K562 (cell line): Measurements from ENCODE around the gene TTLL11. TPM values are rescaled to one million over a fixed set of nuclear protein-coding genes. Genes with fewer than 3 reads are reported as not detected.

ENCODE experiments used
- ATAC-seq: fragments of 200-7000 bp; cut with Tn5 transposase; 3 replicates; pipeline ENCODE4 v1.9.1; 2020; ENCODE audit warnings: moderate library complexity
- BruUV-seq: library from RNA; stranded (reverse); fragments of 400-500 nt; replicated peaks from 2 replicates; lab custom pipeline; 2021; lab: Mats Ljungman, UMichigan
- CTCF ChIA-PET: fragments of 300-600 bp; formaldehyde crosslinking; extraction: SDS; loops from one replicate; lab custom pipeline; 2021; ENCODE audit warnings: low intra/inter-chr PET ratio; lab: Yijun Ruan, JAX
- POLR2A ChIA-PET: fragments of 300-600, 350-650 bp; sonication (Branson Sonifier 250); formaldehyde crosslinking; extraction: SDS; loops from one replicate; lab custom pipeline; 2021; ENCODE audit warnings: antibody characterized with exemption, inconsistent platforms; lab: Yijun Ruan, JAX
- DNase-seq, 4 experiments: peaks; one replicate each; pipeline versions ENCODE4 v3.0.0 to v3.0.0-alpha.2; 2011 to 2018; ENCODE audit warnings: low spot score in 3 of 4, mixed read lengths in 3 of 4; ENCODE audit errors: extremely low read depth in 1 of 4
- FAIRE-seq: peaks from 2 replicates; lab custom pipeline; 2011; peaks lifted over from hg19 to GRCh38; lab: Jason Lieb, UNC
- H2AFZ ChIP-seq: 2 replicates; pipeline ENCODE4 v1.6.0; 2011; ENCODE audit warnings: low read depth, low read length, control low read depth, inconsistent platforms
- H3K27ac ChIP-seq: fragments of 200-600 bp; 3 replicates; pipeline ENCODE4 v1.8.0; 2011; ENCODE audit warnings: low read depth, mild to moderate bottlenecking, control low read depth, inconsistent platforms, low read length, moderate library complexity, mixed read lengths; ENCODE audit errors: extremely low read depth
- H3K27me3 ChIP-seq, 2 experiments: fragments of 300-600 bp in 1 of 2; 2 replicates in 1 of 2; 3 replicates in 1 of 2; pipeline versions ENCODE4 v1.6.0 to v1.8.0; 2011; ENCODE audit warnings: inconsistent platforms in 2 of 2, low read length in 2 of 2, mild to moderate bottlenecking in 1 of 2, mixed read lengths in 1 of 2, moderate library complexity in 1 of 2; ENCODE audit not compliant: control insufficient read depth in 2 of 2, insufficient read depth in 2 of 2
- H3K36me3 ChIP-seq: fragments of 300-600 bp; 3 replicates; pipeline ENCODE4 v1.8.0; 2011; ENCODE audit warnings: mild to moderate bottlenecking, low read length, inconsistent platforms; ENCODE audit not compliant: control insufficient read depth, insufficient read depth
- H3K4me1 ChIP-seq, 2 experiments: fragments of 200-600 bp in 1 of 2; replicated peaks in 1 of 2; 2 replicates in 1 of 2; 3 replicates in 1 of 2; pipeline versions ENCODE4 v1.5.1 to v1.8.0; 2011; ENCODE audit warnings: inconsistent platforms in 2 of 2, low read length in 2 of 2, mild to moderate bottlenecking in 1 of 2, mixed read lengths in 1 of 2, moderate library complexity in 1 of 2; ENCODE audit not compliant: control insufficient read depth in 2 of 2, insufficient read depth in 2 of 2
- H3K4me2 ChIP-seq: 2 replicates; pipeline ENCODE4 v1.6.1; 2011; ENCODE audit warnings: low read length, control low read depth, inconsistent platforms, mixed read lengths; ENCODE audit not compliant: insufficient read depth
- H3K4me3 ChIP-seq: fragments of 200-600 bp; sonication (generic), shearing (Covaris generic); 2 replicates; pipeline ENCODE4 v1.5.1; 2016; ENCODE audit warnings: control low read depth, inconsistent platforms
- H3K79me2 ChIP-seq: fragments of 200-600 bp; 3 replicates; pipeline ENCODE4 v1.8.0; 2011; ENCODE audit warnings: low read length, inconsistent platforms; ENCODE audit not compliant: control insufficient read depth, insufficient read depth
- H3K9ac ChIP-seq, 2 experiments: 2 replicates each; pipeline versions ENCODE4 v1.6.0 to v1.6.1; 2011; ENCODE audit warnings: low read depth in 2 of 2, low read length in 2 of 2, control low read depth in 1 of 2, inconsistent platforms in 1 of 2, mild to moderate bottlenecking in 1 of 2, mixed read lengths in 1 of 2; ENCODE audit not compliant: insufficient read depth in 1 of 2
- H3K9me1 ChIP-seq: one replicate; pipeline ENCODE4 v1.6.0; 2011; ENCODE audit warnings: inconsistent platforms, mild to moderate bottlenecking, low read length, moderate library complexity; ENCODE audit not compliant: control insufficient read depth, insufficient read depth
- H3K9me3 ChIP-seq: replicated peaks from 2 replicates; pipeline ENCODE4 v1.5.1; 2011; ENCODE audit warnings: low read depth, low read length, inconsistent platforms; ENCODE audit not compliant: control insufficient read depth, insufficient read depth
- H4K20me1 ChIP-seq: replicated peaks from 2 replicates; pipeline ENCODE4 v1.6.1; 2011; ENCODE audit warnings: low read length, inconsistent platforms, mixed read lengths; ENCODE audit not compliant: control insufficient read depth, insufficient read depth
- JUN ChIP-seq, 2 experiments: sonication (generic) in 1 of 2; formaldehyde crosslinking in 1 of 2; IDR thresholded peaks; 2 replicates each; pipeline versions ENCODE4 v1.6.1 to v1.8.0; 2012 to 2022; ENCODE audit warnings: borderline replicate concordance in 2 of 2, mild to moderate bottlenecking in 2 of 2, improper control_type of control experiment in 1 of 2, low read depth in 1 of 2, low read length in 1 of 2, missing genetic modification reagents in 1 of 2
- ZNF316 ChIP-seq: fragments of 450-650 bp; IDR thresholded peaks from 2 replicates; pipeline ENCODE4 v1.6.1; 2016
- ZNF384 ChIP-seq: IDR thresholded peaks from 2 replicates; pipeline ENCODE4 v1.6.1; 2012; ENCODE audit warnings: low read depth, low read length, improper control_type of control experiment
- WGBS: fragments of 100-300 bp; shearing (Covaris generic); methylation state at CpG from one replicate; pipeline ENCODE4 v1.1.6; 2016; ENCODE audit warnings: low coverage, mixed read lengths; ENCODE audit not compliant: insufficient coverage; ENCODE audit errors: missing lambda C conversion rate; 5-methylcytosine and 5-hydroxymethylcytosine counted together
- in situ Hi-C: fragments of 300-500 bp; cut with MboI; formaldehyde crosslinking; loops from 4 replicates; pipeline ENCODE4 v1.15.0; 2018; ENCODE audit warnings: inconsistent platforms, mixed read lengths
- intact Hi-C: fragments of 100-400 bp; cut with micrococcal nuclease; formaldehyde crosslinking; loops from 2 replicates; pipeline ENCODE4 v1.14.2; 2022
- polyA plus RNA-seq, 8 experiments: library from polyadenylated mRNA; depleted of rRNA in 4 of 8; stranded (reverse) in 5 of 8; unstranded in 3 of 8; fragments of >200 nt; fragmentation: Nextera tagmentation in 2 of 8; fragmentation: Illumina TruSeq in 1 of 8; extraction: Ambion mirVana in 2 of 8; extraction: Trizol in 1 of 8; gene quantifications; 2 replicates each; pipeline versions ENCODE4 v1.2.1 to v1.2.3, GENCODE V29; 2011 to 2014; ENCODE audit warnings: inconsistent platforms in 1 of 8, missing spikeins in 1 of 8
- total RNA-seq, 7 experiments: library from RNA; depleted of rRNA in 6 of 7; stranded (reverse); fragments of >200 nt in 6 of 7; fragmentation: Illumina TruSeq in 2 of 7; extraction: Trizol in 2 of 7; gene quantifications; 2 replicates each; pipeline versions ENCODE4 v1.2.1 to v1.2.3, GENCODE V29; 2011 to 2021; ENCODE audit warnings: low replicate concordance in 1 of 7
- TF ChIP-seq, protein P1 (sequence below): IDR thresholded peaks from 2 replicates; pipeline ENCODE4 v1.6.1; 2016; ENCODE audit warnings: missing genetic modification characterization, missing compliant biosample characterization

The TTLL11 gene
- total and polyA plus RNA-seq, 9 of the 15 experiments (the other 6 are each of a cell fraction or from before 2014, with no cell fraction given): 0.83 to 4.4 (median 2.7) TPM

DNA sequence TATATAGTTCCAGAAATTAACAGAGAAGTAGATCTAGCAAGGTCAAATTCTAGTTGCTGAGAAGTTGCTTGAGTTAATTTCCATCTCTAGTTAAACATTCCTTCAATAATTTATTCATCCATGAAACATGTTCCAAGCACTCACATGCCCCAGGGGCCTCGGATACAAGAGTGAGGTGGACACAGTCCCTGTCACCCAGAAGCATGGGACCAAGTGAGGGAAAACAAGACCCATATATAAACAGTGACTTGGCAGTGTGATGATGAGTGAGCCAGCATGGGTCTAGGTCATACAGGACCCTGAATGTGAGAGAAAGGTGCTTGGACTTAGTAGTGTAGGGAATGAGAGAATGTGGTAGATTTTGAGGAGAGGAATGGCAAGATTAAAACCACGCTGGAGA is 216.9 kb downstream of the TTLL11 start (continued):
- TF ChIP-seq, protein P1, sequence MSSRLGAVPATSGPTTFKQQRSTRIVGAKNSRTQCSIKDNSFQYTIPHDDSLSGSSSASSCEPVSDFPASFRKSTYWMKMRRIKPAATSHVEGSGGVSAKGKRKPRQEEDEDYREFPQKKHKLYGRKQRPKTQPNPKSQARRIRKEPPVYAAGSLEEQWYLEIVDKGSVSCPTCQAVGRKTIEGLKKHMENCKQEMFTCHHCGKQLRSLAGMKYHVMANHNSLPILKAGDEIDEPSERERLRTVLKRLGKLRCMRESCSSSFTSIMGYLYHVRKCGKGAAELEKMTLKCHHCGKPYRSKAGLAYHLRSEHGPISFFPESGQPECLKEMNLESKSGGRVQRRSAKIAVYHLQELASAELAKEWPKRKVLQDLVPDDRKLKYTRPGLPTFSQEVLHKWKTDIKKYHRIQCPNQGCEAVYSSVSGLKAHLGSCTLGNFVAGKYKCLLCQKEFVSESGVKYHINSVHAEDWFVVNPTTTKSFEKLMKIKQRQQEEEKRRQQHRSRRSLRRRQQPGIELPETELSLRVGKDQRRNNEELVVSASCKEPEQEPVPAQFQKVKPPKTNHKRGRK: no peak
- no peak for TF ChIP-seq JUN (IDR thresholded peaks at IDR 0.05; ENCODE audit: borderline replicate concordance, low read depth, low read length)
- no peak for TF ChIP-seq JUN (CRISPR knock-in tag; IDR thresholded peaks at IDR 0.05; ENCODE audit: borderline replicate concordance)
- TF ChIP-seq, all 486 proteins: peak for 0

DNA sequence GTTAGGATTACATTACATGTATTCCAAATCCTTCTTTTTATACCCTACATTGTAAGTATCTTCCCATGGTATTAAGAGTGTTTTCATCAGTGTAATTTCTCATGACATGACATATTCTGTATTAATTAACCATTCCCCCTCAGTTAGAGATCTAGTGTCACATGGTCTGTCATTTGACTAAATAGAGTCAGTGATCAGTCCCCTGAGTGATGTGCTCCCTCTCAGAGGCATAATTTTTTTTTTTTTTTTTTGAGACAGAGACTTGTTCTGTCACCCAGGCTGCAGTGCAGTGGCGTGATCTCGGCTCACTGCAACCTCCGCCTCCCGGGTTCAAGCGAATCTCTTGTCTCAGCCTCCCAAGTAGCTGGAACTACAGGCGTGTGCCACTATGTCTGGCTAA is 218.6 kb downstream of the TTLL11 start:
- intact Hi-C loops (no loop called here), in situ Hi-C loops (no loop called here)
- TF ChIP-seq ZNF316: peak; percentile 40; the same call in 1 of the 2 replicates
- TF ChIP-seq ZNF384: no peak
- no peak overlapping the region for H2AFZ ChIP-seq
- no peak overlapping the region for H3K4me2 ChIP-seq
- ChIA-PET CTCF (interaction anchor here (0.6 kb wide), 1 partner anchor 140 kb away, joined by 3 read pairs; no protein-coding TSS in a partner anchor), POLR2A (interaction anchor here (0.6 kb wide), 1 partner anchor 12 kb away, joined by 3 read pairs; no protein-coding TSS in a partner anchor)
- FAIRE-seq: no peak
- no peak overlapping the region for H3K4me3 ChIP-seq
- no peaks in the 10 kb centered on the region for H3K79me2 ChIP-seq
- H3K9ac ChIP-seq: no peak overlapping the region
- no peaks in the 10 kb centered on the region for H3K9me3 ChIP-seq
- WGBS: 0% methylated on average over 6 of the region's 6 CpGs
- peaks cover 48 to 51% of the 10 kb centered on the region in 2 experiments for H3K27me3 ChIP-seq
- no peaks in the 10 kb centered on the region for H3K36me3 ChIP-seq
- no peaks in the 10 kb centered on the region; the same call in 1 of the 2 replicates for H4K20me1 ChIP-seq
- no peak for DNase-seq
- no peaks in the 10 kb centered on the region for H3K4me1 ChIP-seq
- no peaks in the 10 kb centered on the region for H3K9me1 ChIP-seq
- ATAC-seq: no peak
- no peak overlapping the region for H3K27ac ChIP-seq
- no TSS peak for BruUV-seq
